ENCODE measurements around the gene PARS2. TPM values are rescaled to one million over a fixed set of nuclear protein-coding genes. Genes with fewer than 3 reads are reported as not detected.

The PARS2 gene
- total RNA-seq, 1 donor from 2014 or later = 0.43 TPM

- H3K9me3 ChIP-seq = peaks cover 0 to 4% of the 10 kb centered on the region in 2 donors
- intact Hi-C loops (cut with DNase I) = no loop called here
- no peaks in the 10 kb centered on the region for H3K27me3 ChIP-seq
- DNase-seq (ENCODE audit: low spot score in 2 of 2) = no peak
- no peaks in the 10 kb centered on the region for H3K4me1 ChIP-seq
- no peaks in the 10 kb centered on the region for H3K36me3 ChIP-seq
- H3K27ac ChIP-seq = no peak overlapping the region
- no peak overlapping the region for H3K4me3 ChIP-seq
- no peak for TF ChIP-seq CTCF (IDR thresholded peaks at IDR 0.05)
Observed at GRCh38 chr1:54788459-54788858, 24.1 kb upstream of the PARS2 start.

GRCh38 chr1:54787604-54788003 lies 23.3 kb upstream of the PARS2 start:
- Histone ChIP-seq H3K4me3 (no peak overlapping the region), H3K27ac (no peak overlapping the region), H3K4me1 (no peaks in the 10 kb centered on the region), H3K36me3 (no peaks in the 10 kb centered on the region), H3K9me3 (peaks cover 0 to 4% of the 10 kb centered on the region in 2 donors), H3K27me3 (no peaks in the 10 kb centered on the region)
- no peak for TF ChIP-seq CTCF (IDR thresholded peaks at IDR 0.05)
- intact Hi-C loops (cut with DNase I) = no loop called here
- DNase-seq (ENCODE audit: low spot score in 2 of 2) = no peak

GRCh38 chr1:54786778-54787177 lies 22.5 kb upstream of the PARS2 start:
- no peaks in the 10 kb centered on the region for H3K27me3 ChIP-seq
- H3K9me3 ChIP-seq = peaks cover 0 to under 1% of the 10 kb centered on the region in 2 donors
- DNase-seq (ENCODE audit: low spot score in 2 of 2) = no peak
- no peak for TF ChIP-seq CTCF (IDR thresholded peaks at IDR 0.05)
- H3K4me1 ChIP-seq = no peaks in the 10 kb centered on the region
- H3K27ac ChIP-seq = no peak overlapping the region
- intact Hi-C loops (cut with DNase I) = no loop called here
- no peaks in the 10 kb centered on the region for H3K36me3 ChIP-seq
- H3K4me3 ChIP-seq = no peak overlapping the region

GRCh38 chr1:54784066-54784465 lies 19.7 kb upstream of the PARS2 start:
- H3K4me1 ChIP-seq = no peaks in the 10 kb centered on the region
- no peaks in the 10 kb centered on the region for H3K27me3 ChIP-seq
- H3K36me3 ChIP-seq = no peaks in the 10 kb centered on the region
- TF ChIP-seq CTCF (IDR thresholded peaks at IDR 0.05) = no peak
- intact Hi-C loops (cut with DNase I) = no loop called here
- no peak for DNase-seq (ENCODE audit: low spot score in 2 of 2)
- H3K27ac ChIP-seq = no peak overlapping the region
- no peak overlapping the region for H3K4me3 ChIP-seq
- no peaks in the 10 kb centered on the region for H3K9me3 ChIP-seq

GRCh38 chr1:54782588-54782987 lies 18.3 kb upstream of the PARS2 start:
- Histone ChIP-seq H3K4me1 (no peaks in the 10 kb centered on the region), H3K36me3 (no peaks in the 10 kb centered on the region), H3K4me3 (no peak overlapping the region), H3K27ac (no peak overlapping the region), H3K9me3 (no peaks in the 10 kb centered on the region), H3K27me3 (no peaks in the 10 kb centered on the region)
- intact Hi-C loops (cut with DNase I) = no loop called here
- no peak for TF ChIP-seq CTCF (IDR thresholded peaks at IDR 0.05)
- DNase-seq (ENCODE audit: low spot score in 2 of 2) = no peak

- Histone ChIP-seq H3K9me3 (no peaks in the 10 kb centered on the region), H3K27me3 (no peaks in the 10 kb centered on the region), H3K36me3 (no peaks in the 10 kb centered on the region), H3K27ac (no peak overlapping the region), H3K4me3 (no peak overlapping the region), H3K4me1 (no peaks in the 10 kb centered on the region)
- no peak for DNase-seq (ENCODE audit: low spot score in 2 of 2)
- no peak for TF ChIP-seq CTCF (IDR thresholded peaks at IDR 0.05)
- intact Hi-C loops (cut with DNase I) = no loop called here
Observed at GRCh38 chr1:54782156-54782555, 17.8 kb upstream of the PARS2 start.
